Mesothelial cell of epicardium (in vitro differentiated cells): ENCODE results near the gene AQP6. TPM values are rescaled to one million over a fixed set of nuclear protein-coding genes. Genes with fewer than 3 reads are reported as not detected.

Experiments
- DNase-seq, 2 experiments: peaks; one replicate each; pipeline ENCODE4 v3.0.0; 2021; ENCODE audit warnings: low spot score in 2 of 2; ENCODE audit not compliant: unreplicated experiment in 2 of 2
- H3K27ac Mint-ChIP-seq: 2 replicates; pipeline ENCODE4 v1.8.0; 2021; ENCODE audit warnings: mixed read lengths
- H3K27me3 Mint-ChIP-seq: 2 replicates; pipeline ENCODE4 v1.8.0; 2021; ENCODE audit warnings: low read depth, mixed read lengths
- H3K36me3 Mint-ChIP-seq: 2 replicates; pipeline ENCODE4 v1.8.0; 2021; ENCODE audit warnings: mixed read lengths
- H3K4me1 Mint-ChIP-seq: 2 replicates; pipeline ENCODE4 v1.8.0; 2021; ENCODE audit warnings: mixed read lengths
- H3K4me3 Mint-ChIP-seq: 2 replicates; pipeline ENCODE4 v1.8.0; 2021; ENCODE audit warnings: mild to moderate bottlenecking, moderate library complexity, mixed read lengths
- H3K9me3 Mint-ChIP-seq: 2 replicates; pipeline ENCODE4 v1.8.0; 2021; ENCODE audit warnings: mixed read lengths
- CTCF ChIP-seq: fragments of 200-600 bp; sonication (generic); IDR thresholded peaks from one replicate; pipeline ENCODE4 v1.5.0; 2021; ENCODE audit warnings: antibody characterized with exemption; ENCODE audit not compliant: unreplicated experiment
- total RNA-seq: library from RNA; stranded (reverse); gene quantifications from 3 replicates; pipeline ENCODE4 v1.2.1, GENCODE V29; 2021

The AQP6 gene
- total RNA-seq, 1 donor from 2014 or later = 0.16 TPM

- H3K36me3 Mint-ChIP-seq = no peaks in the 10 kb centered on the region
- H3K4me3 Mint-ChIP-seq = no peak overlapping the region
- H3K9me3 Mint-ChIP-seq = no peaks in the 10 kb centered on the region
- no peak overlapping the region for H3K27ac Mint-ChIP-seq
- TF ChIP-seq CTCF = no peak
- peaks cover 29% of the 10 kb centered on the region for H3K4me1 Mint-ChIP-seq
- no peaks in the 10 kb centered on the region for H3K27me3 Mint-ChIP-seq
- no peak for DNase-seq
These were observed 48.3 kb downstream of the AQP6 start for GRCh38 chr12:50021031-50021430.

DNA sequence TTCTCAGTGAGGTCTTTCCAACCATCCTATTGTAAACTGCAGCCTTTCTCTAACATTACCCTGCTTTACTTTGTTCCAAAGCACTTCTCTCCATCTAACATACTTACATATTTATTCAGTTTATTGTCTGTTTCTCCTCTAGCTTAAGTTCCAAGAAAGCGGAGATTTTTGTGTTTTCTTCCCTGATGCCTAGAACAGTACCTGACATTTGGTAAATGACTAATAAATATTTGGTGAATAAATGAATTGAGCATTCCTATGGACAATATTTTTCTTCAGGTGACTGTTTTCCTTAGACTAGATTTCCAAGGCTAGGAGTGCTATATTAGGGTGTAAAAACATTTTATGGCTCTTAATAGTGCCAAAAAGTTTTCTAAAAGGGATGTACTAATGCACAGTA, 50.2 kb downstream of the AQP6 start:
- Mint-ChIP-seq H3K9me3 (no peaks in the 10 kb centered on the region), H3K4me3 (no peak overlapping the region), H3K27me3 (no peaks in the 10 kb centered on the region), H3K36me3 (no peaks in the 10 kb centered on the region), H3K27ac (no peak overlapping the region), H3K4me1 (peaks cover 23% of the 10 kb centered on the region)
- no peak for TF ChIP-seq CTCF
- DNase-seq = no peak

DNA sequence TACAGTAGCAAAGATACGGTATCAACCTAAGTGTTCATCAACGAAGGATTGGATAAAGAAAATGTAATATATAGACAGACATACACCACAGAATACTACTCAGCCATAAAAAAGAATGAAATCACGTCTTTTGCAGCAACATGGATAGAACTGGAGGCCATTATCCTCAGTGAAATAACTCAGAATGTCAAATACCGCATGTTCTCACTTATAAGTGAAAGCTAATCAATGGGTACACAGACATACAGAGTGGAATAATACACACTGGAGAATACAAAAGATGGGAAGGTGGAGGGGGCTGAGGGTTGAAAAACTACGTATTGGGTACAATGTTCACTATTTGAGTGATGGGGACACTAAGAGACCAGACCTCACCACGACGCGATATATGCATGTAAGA, 51.5 kb downstream of the AQP6 start:
- Mint-ChIP-seq H3K9me3 (no peaks in the 10 kb centered on the region), H3K36me3 (no peaks in the 10 kb centered on the region), H3K4me1 (peaks cover 15% of the 10 kb centered on the region), H3K27me3 (no peaks in the 10 kb centered on the region), H3K27ac (peak overlapping the region; percentile 98), H3K4me3 (peak overlapping the region; percentile 96)
- TF ChIP-seq CTCF = no peak
- DNase-seq = no peak

- Mint-ChIP-seq H3K27me3 (no peaks in the 10 kb centered on the region), H3K4me1 (peaks cover 15% of the 10 kb centered on the region), H3K27ac (peak overlapping the region; percentile 98), H3K36me3 (no peaks in the 10 kb centered on the region), H3K4me3 (peak overlapping the region; percentile 96), H3K9me3 (no peaks in the 10 kb centered on the region)
- no peak for DNase-seq
- no peak for TF ChIP-seq CTCF
These were observed 52.0 kb downstream of the AQP6 start for GRCh38 chr12:50024805-50025186.

DNA sequence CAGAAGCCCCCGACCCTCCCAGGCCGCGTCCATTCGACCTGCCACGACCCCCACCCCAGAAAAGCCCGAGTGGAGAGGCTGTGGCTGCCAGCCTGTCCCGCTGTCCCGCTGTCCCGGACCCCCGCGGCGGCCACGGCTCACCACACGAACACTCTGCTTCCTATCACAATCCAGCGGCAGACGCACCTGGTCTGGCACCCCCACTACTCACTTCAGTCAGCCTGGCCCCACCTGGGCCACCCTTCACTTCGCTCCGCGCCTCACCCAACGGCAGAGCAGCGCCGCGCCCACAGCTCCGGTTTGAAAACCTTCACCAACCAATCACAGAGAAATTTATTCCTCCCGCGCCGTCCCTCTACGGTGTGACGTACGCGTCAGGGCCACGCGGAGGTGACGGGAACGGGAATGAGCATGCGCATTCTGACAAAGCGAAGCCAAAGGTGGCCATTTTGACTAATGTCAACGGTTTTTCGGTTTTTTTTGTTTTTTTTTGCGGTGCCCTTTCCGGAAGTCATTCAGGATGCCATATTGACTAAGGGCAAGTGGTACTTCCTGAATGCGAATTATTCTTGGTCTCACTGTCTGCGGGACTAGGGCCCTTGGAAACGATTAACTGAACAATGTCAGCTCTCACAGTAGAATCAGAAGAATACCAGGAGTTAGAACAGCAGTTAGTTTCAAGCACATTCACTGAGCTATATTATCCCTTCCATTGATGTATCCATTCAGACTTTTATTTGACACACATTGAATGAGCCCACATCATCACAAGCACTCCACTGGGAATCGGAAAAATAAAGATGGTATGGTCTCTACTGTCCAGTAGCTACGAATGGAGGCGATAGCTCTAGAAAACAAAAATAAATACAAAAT, 52.7 kb downstream of the AQP6 start, which contains the start of gene RACGAP1:
Gene RACGAP1, minus strand, starts transcription at position 308 of the 873 bp plus-strand sequence. CDS start 8,779 bp downstream, outside the sequence.
- no peaks in the 10 kb centered on the region for H3K9me3 Mint-ChIP-seq
- H3K4me1 Mint-ChIP-seq = peaks cover 15% of the 10 kb centered on the region
- peak; percentile 83 to 94 for DNase-seq
- H3K27ac Mint-ChIP-seq = peak within 1 kb of the TSS; percentile 98
- H3K27me3 Mint-ChIP-seq = no peaks in the 10 kb centered on the region
- TF ChIP-seq CTCF = no peak
- H3K36me3 Mint-ChIP-seq = no peaks in the 10 kb centered on the region
- H3K4me3 Mint-ChIP-seq = peak within 1 kb of the TSS; percentile 96
